HG03097 (cell line): ENCODE data around the gene SPINK14.

Experiments
- ATAC-seq: cut with Tn5 transposase; IDR thresholded peaks from one replicate; pipeline ENCODE4 v1.9.1; 2021; ENCODE audit not compliant: unreplicated experiment, low FRiP score

Gene SPINK14

GRCh38 chr5:148168246-148168645 is at the start of gene SPINK14:
Gene SPINK14 (plus strand): TSS chr5:148168546. CDS start chr5:148169733, 1,187 bp downstream.
- ATAC-seq, result no peak

- ATAC-seq, result no peak
These were observed 48.0 kb upstream of the SPINK14 start for GRCh38 chr5:148120317-148120716.

DNA sequence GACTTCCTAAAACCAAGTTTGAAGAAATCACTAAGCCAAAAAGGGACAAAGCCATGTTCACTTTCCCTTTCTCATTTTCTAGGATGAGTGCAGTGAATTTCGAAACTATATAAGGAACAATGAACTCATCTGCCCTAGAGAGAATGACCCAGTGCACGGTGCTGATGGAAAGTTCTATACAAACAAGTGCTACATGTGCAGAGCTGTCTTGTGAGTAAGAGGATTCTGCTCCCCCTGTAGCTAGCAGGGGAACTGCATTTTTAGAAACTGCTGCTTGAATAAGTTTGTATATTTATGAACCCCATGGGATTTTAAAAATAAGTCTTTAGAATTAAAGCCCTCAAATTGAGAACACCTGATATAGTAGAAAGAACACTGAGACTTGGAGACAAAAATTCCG is 42.7 kb upstream of the SPINK14 start:
- no peak for ATAC-seq

DNA sequence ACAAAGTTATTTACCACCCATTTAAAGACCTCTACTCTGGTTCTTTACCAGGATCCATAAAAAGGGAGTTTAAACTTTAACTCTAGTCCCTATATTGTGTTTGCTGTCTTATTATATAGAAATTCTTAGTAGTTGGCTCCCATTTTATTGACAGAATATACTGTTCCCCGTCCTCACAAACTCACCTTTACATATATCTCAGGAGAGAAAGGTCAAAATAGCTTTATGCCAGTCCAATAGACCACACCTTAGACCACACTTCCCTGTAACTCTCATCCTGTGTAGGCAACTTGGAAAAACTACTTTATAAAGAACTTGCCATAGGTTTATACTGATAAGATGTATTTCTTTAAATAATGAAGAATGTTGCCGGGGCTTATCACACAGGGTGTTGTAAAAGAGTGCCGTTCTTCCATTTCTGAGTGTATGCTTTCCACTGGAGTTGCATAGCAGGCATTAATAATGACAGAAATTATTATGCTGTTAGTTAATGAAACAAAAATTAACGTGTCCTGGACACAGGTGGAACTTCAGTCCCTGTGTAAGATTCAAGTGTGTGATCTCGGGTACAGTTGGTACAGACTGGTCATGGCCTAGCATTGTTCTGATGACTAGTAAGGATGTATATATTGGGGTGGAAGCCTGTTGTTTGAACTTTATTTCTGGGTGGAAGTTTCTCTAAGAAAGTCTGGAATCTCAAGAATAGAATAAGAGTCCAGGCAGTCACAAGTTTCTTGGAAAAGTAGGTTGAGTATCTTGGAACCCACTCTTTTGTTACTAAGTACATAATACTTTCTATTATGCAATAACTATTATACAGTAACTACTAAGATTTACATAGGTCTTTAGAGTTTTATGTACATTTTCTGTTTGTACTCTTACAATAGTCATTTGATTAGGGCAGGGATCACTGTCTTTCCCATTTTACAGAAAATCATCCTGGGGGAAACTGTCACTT is 33.0 kb upstream of the SPINK14 start:
- ATAC-seq, result no peak

GRCh38 chr5:148140846-148141245 is 27.5 kb upstream of the SPINK14 start:
- ATAC-seq, result no peak

- ATAC-seq, result no peak
These were observed 26.7 kb upstream of the SPINK14 start for GRCh38 chr5:148141645-148142044.

- ATAC-seq, result no peak
These were observed 22.4 kb upstream of the SPINK14 start for GRCh38 chr5:148145916-148146315.

DNA sequence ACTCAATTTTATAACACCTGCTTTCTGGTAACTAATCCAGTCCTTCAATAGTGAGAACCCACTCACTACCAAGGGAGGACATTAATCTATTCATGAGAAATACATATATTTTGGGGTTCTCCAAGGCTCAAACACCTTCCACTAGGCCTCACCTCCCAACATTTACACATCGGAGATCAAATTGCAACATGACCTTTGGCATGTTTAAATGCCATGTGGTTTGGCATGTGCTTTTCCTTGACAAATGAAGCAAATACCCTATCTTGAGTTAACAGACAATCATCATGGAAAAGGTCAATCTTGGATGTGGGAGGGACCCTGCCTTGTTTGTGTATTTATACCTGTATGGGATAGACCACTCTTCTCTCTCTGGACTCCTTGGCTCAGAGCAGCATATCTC is 21.9 kb upstream of the SPINK14 start:
- no peak for ATAC-seq

GRCh38 chr5:148147415-148147814 is 20.9 kb upstream of the SPINK14 start:
- ATAC-seq, result no peak

DNA sequence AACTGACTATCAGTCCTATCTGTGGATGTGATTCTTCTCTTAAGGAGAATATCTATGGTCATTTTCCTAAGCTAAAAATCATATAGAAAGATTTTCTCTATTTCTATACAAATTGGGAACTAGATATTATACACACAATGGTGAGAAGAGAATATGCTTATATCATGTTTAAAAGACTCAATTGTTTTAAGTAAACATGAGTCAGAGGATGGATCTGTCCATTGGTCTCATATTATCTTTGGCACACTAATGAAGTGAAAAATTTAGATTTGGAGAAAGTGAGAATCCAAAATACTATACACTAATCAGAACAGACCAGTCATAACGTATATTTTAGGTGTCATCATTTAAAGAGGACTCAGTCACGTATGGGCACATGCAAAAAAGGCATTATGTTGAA is 16.5 kb upstream of the SPINK14 start:
- ATAC-seq, result no peak

GRCh38 chr5:148152781-148153180 is 15.6 kb upstream of the SPINK14 start:
- no peak for ATAC-seq

DNA sequence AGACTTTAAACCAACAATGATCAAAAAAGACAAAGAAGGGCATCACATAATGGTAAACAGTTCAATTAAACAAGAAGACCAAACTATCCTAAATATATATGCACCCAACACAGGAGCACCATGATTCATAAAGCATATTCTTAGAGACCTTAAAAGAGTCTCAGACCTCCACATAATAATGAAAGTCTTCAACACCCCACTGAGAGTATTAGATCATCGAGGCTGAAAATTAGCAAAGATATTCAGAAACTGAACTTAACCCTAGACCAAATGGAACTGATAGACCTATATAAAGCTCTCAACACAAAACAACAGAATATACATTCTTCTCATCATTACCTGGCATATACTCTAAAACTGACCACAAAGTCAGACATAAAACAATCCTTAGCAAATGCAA is 11.7 kb upstream of the SPINK14 start:
- ATAC-seq, result no peak

GRCh38 chr5:148162038-148162437 is 6.3 kb upstream of the SPINK14 start:
- ATAC-seq, result no peak

- ATAC-seq, result no peak
These were observed 5.0 kb upstream of the SPINK14 start for GRCh38 chr5:148163345-148163744.

DNA sequence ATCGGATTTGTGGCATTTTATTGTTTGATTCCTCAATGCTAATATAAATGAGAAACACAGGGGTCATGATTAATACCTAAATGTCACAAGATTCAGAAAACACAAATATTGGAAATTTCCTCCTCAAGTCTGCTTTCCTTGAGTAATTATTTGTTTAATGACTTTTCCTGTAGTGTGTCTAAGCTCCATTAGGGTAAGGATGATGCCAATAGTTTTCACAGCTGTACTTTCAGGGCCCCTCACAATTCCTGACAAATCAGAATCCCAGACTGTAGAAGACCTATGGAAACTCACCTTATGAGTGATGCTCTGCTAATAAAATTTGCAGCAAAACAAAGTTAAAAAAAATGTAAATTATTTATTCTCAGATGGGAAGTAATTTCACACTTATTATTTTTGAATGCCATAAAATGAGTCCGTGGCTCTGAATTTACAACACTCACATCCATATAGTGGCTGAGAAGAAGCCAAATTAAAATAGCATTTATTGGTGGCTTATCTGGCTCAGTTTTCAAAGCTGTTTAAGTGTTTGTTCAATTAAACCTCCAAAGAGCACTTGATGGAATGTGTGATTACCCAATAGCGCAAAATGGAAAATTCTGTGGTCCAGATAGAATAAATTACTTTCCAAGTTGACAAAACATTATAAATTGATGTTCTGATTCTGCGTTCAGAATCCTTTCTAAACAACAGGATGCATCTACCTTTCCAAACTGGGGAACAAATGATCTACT is 1.6 kb upstream of the SPINK14 start:
- no peak for ATAC-seq

GRCh38 chr5:148172377-148172776 is 4.0 kb downstream of the SPINK14 start:
- ATAC-seq, result no peak

GRCh38 chr5:148176480-148176879 is 8.1 kb downstream of the SPINK14 start:
- ATAC-seq, result no peak

- ATAC-seq, result no peak
These were observed 8.9 kb downstream of the SPINK14 start for GRCh38 chr5:148177207-148177606.

GRCh38 chr5:148179234-148179824 is 11.0 kb downstream of the SPINK14 start:
- ATAC-seq, result no peak

DNA sequence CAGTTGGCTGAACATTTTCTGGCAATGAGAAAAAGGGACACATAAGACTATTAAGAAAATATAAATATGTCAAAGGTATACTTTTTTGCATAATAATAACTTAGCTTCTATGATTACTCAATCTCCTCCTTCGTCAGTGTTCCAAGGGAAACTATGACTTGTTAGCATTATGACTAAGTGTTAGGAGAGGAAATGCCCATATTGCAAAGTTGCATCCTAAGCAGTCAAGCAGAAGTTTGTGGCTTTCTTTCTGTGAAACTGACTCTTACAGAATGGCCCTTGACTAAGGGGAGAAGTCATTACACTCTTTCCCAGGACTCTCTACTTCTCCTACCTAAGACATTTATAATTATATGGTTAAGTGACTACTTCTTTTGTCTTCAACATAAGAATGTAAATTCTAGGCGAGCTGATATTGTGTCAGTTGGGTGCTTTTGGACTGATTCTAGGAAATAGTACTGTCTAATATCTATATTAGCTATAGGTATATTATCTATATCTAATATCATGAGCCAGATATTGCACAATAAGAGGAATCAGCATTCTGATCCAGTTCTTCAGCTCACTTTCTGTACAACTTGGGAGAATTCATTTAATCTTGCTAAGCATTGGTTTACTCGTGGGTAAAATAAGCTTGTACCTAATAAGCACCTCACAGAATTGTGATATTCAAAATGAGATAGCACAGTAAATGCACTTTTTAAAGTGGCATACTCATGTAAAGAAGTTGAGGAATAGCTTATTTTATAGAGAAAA is 18.1 kb downstream of the SPINK14 start:
- peak; percentile 91 for ATAC-seq

DNA sequence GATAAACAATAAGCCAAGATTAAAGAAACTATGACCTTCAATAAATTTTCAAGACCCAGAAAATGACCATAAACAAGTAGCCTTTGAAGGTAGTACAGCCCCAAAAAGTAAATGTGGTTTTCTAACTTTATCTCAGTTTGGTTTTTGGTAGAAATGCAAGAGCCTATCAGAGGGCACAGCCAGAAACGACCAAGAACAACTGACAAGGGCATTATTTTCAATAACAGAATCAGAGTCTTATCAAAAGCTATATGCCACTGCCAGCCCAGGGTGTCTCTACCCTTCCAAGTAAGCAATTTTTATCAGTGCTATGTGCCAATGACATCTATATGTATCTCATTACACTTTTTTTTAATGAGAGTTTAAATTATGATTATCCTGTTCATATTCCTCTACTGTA is 22.7 kb downstream of the SPINK14 start:
- no peak for ATAC-seq
